H1 (cell line): Measurements from ENCODE around the gene NOLC1. TPM values are rescaled to one million over a fixed set of nuclear protein-coding genes. Genes with fewer than 3 reads are reported as not detected.

Experiments used
- CTCF ChIA-PET: fragments of 300-600 bp; sonication (Branson Sonifier 250); formaldehyde crosslinking; loops from one replicate; lab custom pipeline; 2021; ENCODE audit not compliant: partially characterized antibody; lab: Charles Lee
- POLR2A ChIA-PET: fragments of 300-600 bp; sonication (Branson Sonifier 250); formaldehyde crosslinking; loops from one replicate; lab custom pipeline; 2021; ENCODE audit warnings: inconsistent platforms; ENCODE audit not compliant: partially characterized antibody; lab: Charles Lee
- DNase-seq, 2 experiments: peaks; one replicate each; pipeline versions ENCODE4 v3.0.0 to v3.0.0-alpha.2; 2010 to 2022; ENCODE audit warnings: low spot score in 2 of 2, low read depth in 1 of 2, mixed read lengths in 1 of 2
- FAIRE-seq: peaks from 2 replicates; lab custom pipeline; 2011; peaks lifted over from hg19 to GRCh38; lab: Jason Lieb, UNC
- H2AFZ ChIP-seq: 2 replicates; pipeline ENCODE4 v1.8.1; 2012; ENCODE audit warnings: low read length, inconsistent platforms
- H2AK5ac ChIP-seq: 2 replicates; pipeline ENCODE4 v1.6.1; 2013; ENCODE audit warnings: low read depth, low read length
- H2BK120ac ChIP-seq: replicated peaks from 2 replicates; pipeline ENCODE3; 2013; ENCODE audit warnings: low read depth, low read length, inconsistent platforms
- H2BK12ac ChIP-seq: 2 replicates; pipeline ENCODE4 v1.6.1; 2013; ENCODE audit warnings: low read depth, low read length
- H2BK15ac ChIP-seq: 2 replicates; pipeline ENCODE4 v1.6.1; 2013; ENCODE audit warnings: low read length
- H2BK20ac ChIP-seq: 2 replicates; pipeline ENCODE4 v1.6.1; 2013; ENCODE audit warnings: low read length
- H2BK5ac ChIP-seq: 2 replicates; pipeline ENCODE4 v1.6.1; 2013; ENCODE audit warnings: low read depth, low read length
- H3K14ac ChIP-seq: 2 replicates; pipeline ENCODE4 v1.6.1; 2013; ENCODE audit warnings: inconsistent platforms; ENCODE audit not compliant: insufficient read length
- H3K18ac ChIP-seq: 2 replicates; pipeline ENCODE4 v1.6.1; 2013; ENCODE audit warnings: low read length; ENCODE audit errors: extremely low read depth
- H3K23ac ChIP-seq: 2 replicates; pipeline ENCODE4 v1.6.1; 2013; ENCODE audit warnings: inconsistent platforms; ENCODE audit not compliant: insufficient read length
- H3K23me2 ChIP-seq: 2 replicates; pipeline ENCODE4 v1.6.1; 2013; ENCODE audit warnings: low read depth, low read length
- H3K27ac ChIP-seq: 2 replicates; pipeline ENCODE4 v1.6.1; 2011; ENCODE audit warnings: low read depth, low read length, inconsistent platforms
- H3K27me3 ChIP-seq, 4 experiments: replicated peaks in 1 of 4; 1 replicate in 1 of 4; 2 replicates in 3 of 4; pipeline versions ENCODE4 v1.6.1 to v1.8.1; 2011 to 2013; ENCODE audit warnings: low read length in 3 of 4, mild to moderate bottlenecking in 3 of 4, inconsistent platforms in 2 of 4, mixed read lengths in 2 of 4, moderate library complexity in 1 of 4; ENCODE audit not compliant: control insufficient read depth in 3 of 4, insufficient read depth in 3 of 4; ENCODE audit errors: extremely low read depth in 1 of 4
- H3K36me3 ChIP-seq, 4 experiments: 2 replicates each; pipeline versions ENCODE4 v1.6.1 to v1.8.1; 2011 to 2013; ENCODE audit warnings: mild to moderate bottlenecking in 4 of 4, low read length in 3 of 4, moderate library complexity in 2 of 4, control low read depth in 1 of 4, inconsistent platforms in 1 of 4; ENCODE audit not compliant: insufficient read depth in 4 of 4, control insufficient read depth in 2 of 4
- H3K4ac ChIP-seq: replicated peaks from 2 replicates; pipeline ENCODE3; 2013; ENCODE audit warnings: low read length, low read depth, mixed read lengths, inconsistent platforms; ENCODE audit not compliant: insufficient read length
- H3K4me1 ChIP-seq, 4 experiments: replicated peaks in 1 of 4; 1 replicate in 1 of 4; 2 replicates in 3 of 4; pipeline versions ENCODE4 v1.6.1 to v1.8.1; 2011 to 2013; ENCODE audit warnings: low read length in 3 of 4, inconsistent platforms in 2 of 4, mixed read lengths in 1 of 4; ENCODE audit not compliant: insufficient read depth in 4 of 4, control insufficient read depth in 3 of 4
- H3K4me2 ChIP-seq, 2 experiments: 2 replicates each; pipeline versions ENCODE4 v1.6.1 to v1.8.1; 2011 to 2013; ENCODE audit warnings: low read depth in 2 of 2, low read length in 2 of 2, control low read depth in 1 of 2, inconsistent platforms in 1 of 2, mild to moderate bottlenecking in 1 of 2; ENCODE audit not compliant: insufficient read depth in 1 of 2
- H3K4me3 ChIP-seq, 4 experiments: fragments of 200-600, 300-600 bp in 1 of 4; sonication (generic), shearing (Covaris generic), sonication (Bioruptor Twin) in 1 of 4; 2 replicates each; pipeline versions ENCODE4 v1.5.1 to v1.8.1; 2011 to 2016; ENCODE audit warnings: low read length in 4 of 4, low read depth in 3 of 4, control low read depth in 2 of 4, inconsistent platforms in 2 of 4, mild to moderate bottlenecking in 2 of 4, mixed read lengths in 1 of 4, moderate library complexity in 1 of 4; ENCODE audit not compliant: insufficient read depth in 2 of 4; ENCODE audit errors: extremely low read depth in 1 of 4
- H3K56ac ChIP-seq: replicated peaks from 2 replicates; pipeline ENCODE3; 2013; ENCODE audit warnings: low read depth, mild to moderate bottlenecking, mixed read lengths, low read length, inconsistent platforms; ENCODE audit not compliant: insufficient read length
- H3K79me1 ChIP-seq: 2 replicates; pipeline ENCODE4 v1.6.1; 2013; ENCODE audit warnings: low read depth, low read length, control low read depth
- H3K79me2 ChIP-seq, 2 experiments: 2 replicates each; pipeline versions ENCODE4 v1.6.1 to v1.8.1; 2012 to 2013; ENCODE audit warnings: low read length in 2 of 2, mild to moderate bottlenecking in 2 of 2, inconsistent platforms in 1 of 2; ENCODE audit not compliant: insufficient read depth in 2 of 2, control insufficient read depth in 1 of 2
- H3K9ac ChIP-seq, 4 experiments: replicated peaks in 1 of 4; 1 replicate in 1 of 4; 2 replicates in 3 of 4; pipeline versions ENCODE4 v1.6.1 to v1.8.1; 2011 to 2013; ENCODE audit warnings: low read depth in 3 of 4, low read length in 3 of 4, control low read depth in 2 of 4, mild to moderate bottlenecking in 2 of 4, moderate library complexity in 2 of 4, inconsistent platforms in 1 of 4; ENCODE audit errors: extremely low read depth in 1 of 4
- H3K9me3 ChIP-seq, 2 experiments: 2 replicates each; pipeline versions ENCODE4 v1.6.1 to v1.8.1; 2012 to 2013; ENCODE audit warnings: mild to moderate bottlenecking in 2 of 2, moderate library complexity in 2 of 2, control low read depth in 1 of 2, inconsistent platforms in 1 of 2, low read depth in 1 of 2, low read length in 1 of 2, mixed read lengths in 1 of 2; ENCODE audit not compliant: insufficient read depth in 2 of 2
- H4K20me1 ChIP-seq, 2 experiments: replicated peaks in 1 of 2; 2 replicates each; pipeline versions ENCODE3 to v1.8.1; 2011 to 2013; ENCODE audit warnings: inconsistent platforms in 2 of 2, low read length in 2 of 2, mild to moderate bottlenecking in 1 of 2; ENCODE audit not compliant: insufficient read depth in 2 of 2, control insufficient read depth in 1 of 2
- H4K5ac ChIP-seq: 2 replicates; pipeline ENCODE4 v1.6.1; 2013; ENCODE audit warnings: low read length, low read depth, mixed read lengths, inconsistent platforms; ENCODE audit not compliant: insufficient read length
- H4K8ac ChIP-seq: 2 replicates; pipeline ENCODE4 v1.8.0; 2013; ENCODE audit warnings: mild to moderate bottlenecking, moderate library complexity, low read length, inconsistent platforms; ENCODE audit not compliant: insufficient read depth; ENCODE audit errors: extremely low read depth
- H4K91ac ChIP-seq: replicated peaks from 2 replicates; pipeline ENCODE3; 2013; ENCODE audit warnings: low read length, mixed read lengths, inconsistent platforms; ENCODE audit not compliant: insufficient read length
- EP300 ChIP-seq, 2 experiments: IDR thresholded peaks; 1 replicate in 1 of 2; 2 replicates in 1 of 2; pipeline ENCODE4 v1.6.1; 2011 to 2012; ENCODE audit warnings: low read depth in 2 of 2, low read length in 2 of 2, mild to moderate bottlenecking in 2 of 2, borderline replicate concordance in 1 of 2, inconsistent platforms in 1 of 2, moderate library complexity in 1 of 2
- JUND ChIP-seq: IDR thresholded peaks from 2 replicates; pipeline ENCODE4 v1.6.1; 2011; ENCODE audit warnings: mild to moderate bottlenecking, improper control_type of control experiment, low read length
- KDM4A ChIP-seq: IDR thresholded peaks from one replicate; pipeline ENCODE4 v1.7.1; 2012; ENCODE audit warnings: low read depth, mild to moderate bottlenecking, moderate library complexity, low read length, inconsistent platforms; ENCODE audit not compliant: severe bottlenecking
- NANOG ChIP-seq: IDR thresholded peaks from 2 replicates; pipeline ENCODE4 v1.6.1; 2011; ENCODE audit warnings: low read length, low read depth, mild to moderate bottlenecking, inconsistent platforms; ENCODE audit not compliant: insufficient read depth, poor library complexity, severe bottlenecking
- RBBP5 ChIP-seq: IDR thresholded peaks from 2 replicates; pipeline ENCODE4 v1.7.1; 2012; ENCODE audit warnings: low read depth, mild to moderate bottlenecking, inconsistent platforms, low read length, moderate library complexity, borderline replicate concordance
- RXRA ChIP-seq: IDR thresholded peaks from 2 replicates; pipeline ENCODE4 v1.6.1; 2011; ENCODE audit warnings: low read depth, mild to moderate bottlenecking, low read length, moderate library complexity; ENCODE audit not compliant: insufficient read depth
- YY1 ChIP-seq: IDR thresholded peaks from 2 replicates; pipeline ENCODE4 v1.6.1; 2011; ENCODE audit warnings: low read depth, mild to moderate bottlenecking, low read length
- ZNF274 ChIP-seq: IDR thresholded peaks from 2 replicates; pipeline ENCODE4 v1.7.0; 2012; ENCODE audit warnings: low read length, borderline replicate concordance; ENCODE audit errors: extremely low read depth
- WGBS, 2 experiments: shearing (Covaris generic) in 1 of 2; methylation state at CpG; one replicate each; pipeline versions ENCODE4 v1.1.6 to v1.1.7; 2013 to 2015; ENCODE audit warnings: low lambda C conversion rate in 2 of 2, mixed read lengths in 2 of 2, inconsistent platforms in 1 of 2, low coverage in 1 of 2, missing lambda C conversion rate in 1 of 2; ENCODE audit not compliant: insufficient replicate concordance in 2 of 2, insufficient coverage in 1 of 2, insufficient read length in 1 of 2; ENCODE audit errors: extremely low coverage in 1 of 2, missing lambda C conversion rate in 1 of 2; 5-methylcytosine and 5-hydroxymethylcytosine counted together
- polyA plus RNA-seq, 7 experiments: library from polyadenylated mRNA; depleted of rRNA in 3 of 7; stranded (reverse) in 5 of 7; unstranded in 2 of 7; fragments of >200 nt in 5 of 7; fragments of 200-250 nt in 2 of 7; gene quantifications; 1 replicate in 5 of 7; 2 replicates in 1 of 7; 4 replicates in 1 of 7; pipeline versions ENCODE4 v1.2.1 to v1.2.3, GENCODE V29; 2011 to 2013; ENCODE audit warnings: missing spikeins in 2 of 7, mixed read lengths in 2 of 7
- total RNA-seq: library from RNA; stranded (reverse); fragmentation: NEBNext Ultra II Directional; extraction: Animal tissue kit (Norgen Biotek cat#: 25700); gene quantifications from 2 replicates; pipeline ENCODE4 v1.2.1, GENCODE V29; 2021

NOLC1 gene
- total and polyA plus RNA-seq, 2 of the 8 experiments (the other 6 are each of a cell fraction or from before 2014, with no cell fraction given) = 86.3 to 191 TPM

GRCh38 chr10:102140218-102140617, 12.0 kb upstream of the NOLC1 start:
- POLR2A ChIA-PET = interaction anchor here (0.7 to 20.0 kb wide), 6 partner anchors 12 to 518 kb away, joined by 3 to 408 read pairs (median 4); partner anchors contain the start of genes LDB1 and NOLC1
- no peak overlapping the region for H3K18ac ChIP-seq
- H2AFZ ChIP-seq = no peak overlapping the region
- no peak overlapping the region for H2AK5ac ChIP-seq
- H3K27me3 ChIP-seq = no peaks in the 10 kb centered on the region
- H3K4me2 ChIP-seq = no peak overlapping the region
- no peak overlapping the region for H3K23ac ChIP-seq
- no peak overlapping the region for H2BK20ac ChIP-seq
- no peak overlapping the region for H4K8ac ChIP-seq
- no peak overlapping the region for H2BK15ac ChIP-seq
- H3K23me2 ChIP-seq = no peaks in the 10 kb centered on the region
- peaks cover 0 to 4% (median 1%) of the 10 kb centered on the region in 4 experiments; a peak in 3 of 7 replicates for H3K4me1 ChIP-seq
- H4K91ac ChIP-seq = no peak overlapping the region
- no peak overlapping the region for H3K27ac ChIP-seq
- H3K14ac ChIP-seq = no peak overlapping the region
- H3K9ac ChIP-seq = no peak overlapping the region
- no peak overlapping the region for H3K56ac ChIP-seq
- H2BK12ac ChIP-seq = no peak overlapping the region
- H3K9me3 ChIP-seq = no peaks in the 10 kb centered on the region
- no peak overlapping the region for H3K4ac ChIP-seq
- no peak overlapping the region for H3K4me3 ChIP-seq
- no peak for FAIRE-seq
- no peak for DNase-seq
- H4K5ac ChIP-seq = no peak overlapping the region
- WGBS, 2 experiments = 96% methylated on average over 4 of the region's 4 CpGs; no CpG with 5 or more reads in 1 of the 2 experiments
- no peak overlapping the region for H2BK5ac ChIP-seq
- CTCF ChIA-PET = interaction anchor here (0.6 to 3.8 kb wide), 5 partner anchors 8 to 22 kb away, joined by 3 to 20 read pairs (median 3); no protein-coding TSS in a partner anchor
- peaks cover 19 to 75% of the 10 kb centered on the region in 2 experiments for H3K79me2 ChIP-seq
- no peak for TF ChIP-seq EP300 (IDR thresholded peaks at IDR 0.05; ENCODE audit: borderline replicate concordance in 1 of 2, low read depth in 2 of 2, low read length in 2 of 2)
- TF ChIP-seq ZNF274 = no peak
- no peak for TF ChIP-seq NANOG
- TF ChIP-seq RBBP5 = no peak
- TF ChIP-seq RXRA = no peak
- TF ChIP-seq KDM4A = no peak
- TF ChIP-seq JUND = no peak
- TF ChIP-seq YY1 = no peak
- peaks cover 36% of the 10 kb centered on the region for H3K79me1 ChIP-seq
- H4K20me1 ChIP-seq = peaks cover 34 to 53% of the 10 kb centered on the region in 2 experiments
- H2BK120ac ChIP-seq = no peak overlapping the region
- peaks cover 55 to 75% (median 69%) of the 10 kb centered on the region in 4 experiments for H3K36me3 ChIP-seq
